Suprapubic skin (tissue), 3 donors: Measurements from ENCODE around the gene TTC22.

Experiments used
- CTCF ChIP-seq, 2 donors: fragments of 200-600 bp in 1 of 2; fragments of 450-650 bp in 1 of 2; sonication (generic) in 1 of 2; IDR thresholded peaks; one replicate each; pipeline ENCODE4 v1.5.1; 2016 to 2019; ENCODE audit warnings: antibody characterized with exemption in 2 of 2, mild to moderate bottlenecking in 1 of 2, moderate library complexity in 1 of 2
- POLR2A ChIP-seq, 2 donors: fragments of 450-650 bp; IDR thresholded peaks; one replicate each; pipeline ENCODE4 v1.6.1; 2017; ENCODE audit warnings: antibody characterized with exemption in 2 of 2, mild to moderate bottlenecking in 2 of 2, moderate library complexity in 2 of 2

- TF ChIP-seq POLR2A (IDR thresholded peaks at IDR 0.05) (no peak), CTCF (IDR thresholded peaks at IDR 0.05) (no peak)
Measured at GRCh38 chr1:54782588-54782987, 18.5 kb downstream of the TTC22 start.
